WERI-Rb-1 (cell line): ENCODE measurements around the gene CCDC149.

Source experiments
- DNase-seq: peaks from one replicate; pipeline ENCODE4 v3.0.0-alpha.2; 2020
- H3K27ac ChIP-seq: fragments of 250-450 bp; sonication (Bioruptor Pico); 2 replicates; pipeline ENCODE4 v1.5.1; 2020; ENCODE audit warnings: mild to moderate bottlenecking, moderate library complexity
- H3K27me3 ChIP-seq: fragments of 250-450 bp; sonication (Bioruptor Pico); 2 replicates; pipeline ENCODE4 v1.5.1; 2021; ENCODE audit warnings: mild to moderate bottlenecking, low read depth, moderate library complexity; ENCODE audit not compliant: insufficient read depth, severe bottlenecking
- H3K36me3 ChIP-seq: fragments of 250-450 bp; sonication (Bioruptor Pico); 2 replicates; pipeline ENCODE4 v1.5.1; 2020; ENCODE audit warnings: mild to moderate bottlenecking, moderate library complexity
- H3K4me3 ChIP-seq: 2 replicates; pipeline ENCODE4 v1.5.1; 2011; ENCODE audit warnings: low read depth, mild to moderate bottlenecking, control low read depth, low read length
- H3K9me3 ChIP-seq: fragments of 250-450 bp; sonication (Bioruptor Pico); 2 replicates; pipeline ENCODE4 v1.5.1; 2021; ENCODE audit warnings: mild to moderate bottlenecking, moderate library complexity; ENCODE audit not compliant: severe bottlenecking
- CTCF ChIP-seq: IDR thresholded peaks from 2 replicates; pipeline ENCODE4 v1.5.1; 2011; ENCODE audit warnings: low read depth, mild to moderate bottlenecking, control low read depth, inconsistent platforms, low read length

The CCDC149 gene

DNA sequence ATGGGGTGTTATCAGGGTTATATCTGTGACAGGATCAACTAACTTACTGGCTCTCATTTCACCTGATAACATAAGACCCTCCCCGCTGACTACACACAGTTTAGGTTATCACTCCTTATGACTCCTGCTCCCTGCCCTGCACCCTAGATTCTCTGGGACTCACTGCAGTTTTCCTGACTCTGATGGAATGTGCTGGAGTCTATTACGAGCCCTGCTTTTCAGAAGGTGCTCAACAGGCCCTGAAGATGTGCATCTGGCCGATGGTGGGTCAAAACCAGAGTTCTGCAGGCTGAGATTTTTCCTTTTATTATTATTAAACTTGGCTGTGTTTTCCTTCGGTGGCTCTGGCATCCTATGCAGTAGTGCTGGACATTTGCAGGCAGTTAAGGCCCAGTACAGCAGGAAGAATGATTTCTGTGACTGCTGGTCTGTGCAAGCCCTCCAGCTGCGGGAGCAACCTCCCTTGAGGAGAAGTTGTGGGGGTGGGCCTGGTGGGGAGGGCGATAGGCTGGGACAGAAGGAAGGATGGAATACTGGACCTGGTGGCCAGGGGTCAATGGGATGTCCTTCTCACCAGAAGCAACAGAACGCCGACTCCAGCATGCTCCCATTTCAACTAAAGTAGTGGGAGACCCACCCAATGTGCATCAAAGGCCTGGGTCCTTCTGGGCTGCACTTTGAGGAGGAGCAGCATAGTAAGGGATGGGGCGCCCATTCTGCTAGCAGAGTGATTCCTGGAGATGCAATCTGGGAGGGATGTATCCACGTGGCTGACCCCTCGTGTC is 106.4 kb downstream of the CCDC149 start:
- no peak for DNase-seq
- no peak for TF ChIP-seq CTCF
- no peaks in the 10 kb centered on the region for H3K36me3 ChIP-seq
- H3K27ac ChIP-seq: no peak overlapping the region
- H3K9me3 ChIP-seq: peaks cover 6% of the 10 kb centered on the region
- no peak overlapping the region for H3K4me3 ChIP-seq
- no peaks in the 10 kb centered on the region for H3K27me3 ChIP-seq

DNA sequence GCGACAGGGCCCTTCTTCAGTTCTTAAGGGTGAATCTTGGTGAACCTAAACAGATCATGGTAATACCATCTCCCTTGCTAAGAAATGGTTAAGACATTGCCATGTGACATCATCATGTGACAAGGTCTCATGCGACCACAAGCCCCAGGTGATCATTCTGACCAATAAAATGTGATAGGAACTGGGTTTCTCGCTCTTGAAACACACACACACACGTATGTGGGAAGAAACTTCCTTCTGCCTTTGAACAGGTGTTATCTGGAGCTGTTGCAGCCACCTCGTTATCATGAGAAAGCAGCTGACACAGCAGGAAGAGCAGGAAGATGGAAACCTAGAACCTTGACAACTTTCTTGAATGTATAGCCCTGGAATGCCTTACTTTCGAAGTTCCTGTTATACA is 107.3 kb downstream of the CCDC149 start:
- no peak for TF ChIP-seq CTCF
- Histone ChIP-seq H3K27ac (no peak overlapping the region), H3K4me3 (no peak overlapping the region), H3K27me3 (no peaks in the 10 kb centered on the region), H3K9me3 (no peaks in the 10 kb centered on the region), H3K36me3 (no peaks in the 10 kb centered on the region)
- DNase-seq: no peak

DNA sequence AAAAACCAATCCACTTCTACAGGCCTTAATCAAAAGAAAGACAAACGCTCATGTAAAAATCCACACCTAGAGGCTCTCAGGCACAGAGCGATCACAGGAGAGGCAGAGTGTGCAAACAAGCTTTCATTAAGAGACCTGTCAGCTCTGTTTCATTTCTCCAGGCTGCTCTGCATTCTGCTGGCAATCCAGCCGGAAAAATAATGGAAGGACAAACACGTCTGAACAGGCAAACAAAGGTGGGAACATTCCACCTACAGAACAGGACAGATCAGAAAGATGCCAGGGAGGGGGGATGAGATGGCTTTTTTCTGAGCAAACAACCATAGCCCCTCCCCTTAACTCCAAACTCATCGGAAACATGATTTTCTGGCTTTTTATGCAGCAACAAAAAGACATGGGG is 107.8 kb downstream of the CCDC149 start:
- TF ChIP-seq CTCF: no peak
- no peak for DNase-seq

GRCh38 chr4:24802648-24803047 is 110.2 kb downstream of the CCDC149 start:
- Histone ChIP-seq H3K36me3 (no peaks in the 10 kb centered on the region), H3K9me3 (no peaks in the 10 kb centered on the region), H3K27ac (peak overlapping the region; percentile 27), H3K4me3 (peak overlapping the region; percentile 15), H3K27me3 (no peaks in the 10 kb centered on the region)
- peak; percentile 67 for DNase-seq
- TF ChIP-seq CTCF: no peak

More for the DNA sequence above, 107.8 kb downstream of the CCDC149 start:
- Histone ChIP-seq H3K9me3 (no peaks in the 10 kb centered on the region), H3K27me3 (no peaks in the 10 kb centered on the region), H3K4me3 (no peak overlapping the region), H3K36me3 (no peaks in the 10 kb centered on the region), H3K27ac (no peak overlapping the region)

DNA sequence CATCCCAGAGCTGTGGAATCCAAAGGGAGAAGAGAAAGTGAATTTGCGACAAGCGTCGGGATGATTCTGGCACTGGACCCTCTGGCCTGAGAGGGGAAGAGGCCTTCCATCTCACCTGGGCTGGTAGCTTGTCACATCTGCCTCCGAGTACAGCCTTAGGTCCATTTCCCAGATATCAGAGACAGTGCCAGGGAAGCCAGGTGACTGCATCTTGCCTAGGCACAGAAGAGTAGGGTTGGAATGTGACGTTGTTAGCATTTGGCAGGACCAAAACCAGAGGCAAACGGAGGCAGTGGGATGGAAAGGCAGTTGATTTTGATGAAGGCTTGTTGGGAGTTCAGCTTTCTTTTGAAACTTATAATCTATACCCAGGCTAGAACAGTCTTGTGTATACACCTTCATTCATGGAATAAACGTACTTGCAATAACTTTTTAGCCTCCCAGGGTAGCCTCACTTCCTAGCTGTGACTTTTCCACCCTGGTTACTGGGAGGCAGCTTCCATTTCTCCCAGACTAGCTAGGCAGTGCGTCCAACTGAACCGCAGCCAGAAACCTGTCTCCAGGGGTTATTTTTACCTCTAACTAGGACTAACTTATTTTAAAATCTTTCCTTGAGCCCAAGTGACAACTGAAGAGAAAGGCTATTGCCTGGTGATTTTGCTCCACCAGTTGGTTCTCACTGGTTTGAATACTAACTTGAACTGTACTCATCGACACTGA is 111.5 kb downstream of the CCDC149 start:
- TF ChIP-seq CTCF: no peak
- no peak for DNase-seq
- no peaks in the 10 kb centered on the region for H3K9me3 ChIP-seq
- peak overlapping the region; percentile 29 for H3K27ac ChIP-seq
- no peaks in the 10 kb centered on the region for H3K36me3 ChIP-seq
- no peak overlapping the region for H3K4me3 ChIP-seq
- H3K27me3 ChIP-seq: no peaks in the 10 kb centered on the region
